Left forelimb (tissue), 1 donor: ENCODE measurements around the gene KLLN.
A peak's percentile ranks its signal among the peaks of the same experiment; 100 is the strongest.
"Not testable (repeated sequence)": the region's sequence is repeated elsewhere in the genome, so short reads cannot be mapped to it uniquely, and the experiment has no call there.

ENCODE experiments used
- DNase-seq: peaks from one replicate; pipeline ENCODE4 v3.0.0-alpha.2; 2018; ENCODE audit warnings: low spot score

Gene KLLN

GRCh38 chr10:87866412-87866974, 3.2 kb upstream of the KLLN start:
- DNase-seq, result no peak

- DNase-seq, result no peak
Observed at GRCh38 chr10:87865241-87865881, 2.0 kb upstream of the KLLN start.

- DNase-seq, result no peak
Observed at GRCh38 chr10:87864496-87865059, 1.2 kb upstream of the KLLN start.

GRCh38 chr10:87863951-87864495, 690 bp upstream of the KLLN start:
- not testable (repeated sequence) for DNase-seq

- DNase-seq, result no peak
Observed at GRCh38 chr10:87862679-87863052, 667 bp downstream of the KLLN start.

GRCh38 chr10:87861953-87862678, 1.2 kb downstream of the KLLN start:
- DNase-seq, result peak; percentile 96

- DNase-seq, result no peak
Observed at GRCh38 chr10:87861566-87861952, 1.8 kb downstream of the KLLN start.

GRCh38 chr10:87860816-87861403, 2.4 kb downstream of the KLLN start:
- DNase-seq, result no peak

GRCh38 chr10:87860156-87860795, 3.1 kb downstream of the KLLN start:
- no peak for DNase-seq

- DNase-seq, result not testable (repeated sequence)
Observed at GRCh38 chr10:87855665-87856064, 7.7 kb downstream of the KLLN start.

GRCh38 chr10:87855247-87855646, 8.1 kb downstream of the KLLN start:
- not testable (repeated sequence) for DNase-seq

GRCh38 chr10:87852089-87852488, 11.2 kb downstream of the KLLN start:
- DNase-seq, result no peak

GRCh38 chr10:87850742-87851205, 12.6 kb downstream of the KLLN start:
- DNase-seq, result no peak

GRCh38 chr10:87849001-87849400, 14.3 kb downstream of the KLLN start:
- no peak for DNase-seq

GRCh38 chr10:87847550-87847949, 15.8 kb downstream of the KLLN start:
- no peak for DNase-seq

- not testable (repeated sequence) for DNase-seq
Observed at GRCh38 chr10:87846711-87847110, 16.6 kb downstream of the KLLN start.

- no peak for DNase-seq
Observed at GRCh38 chr10:87846023-87846422, 17.3 kb downstream of the KLLN start.

- no peak for DNase-seq
Observed at GRCh38 chr10:87845624-87845998, 17.7 kb downstream of the KLLN start.

GRCh38 chr10:87844837-87845623, 18.3 kb downstream of the KLLN start:
- no peak for DNase-seq

- DNase-seq, result no peak
Observed at GRCh38 chr10:87843714-87844113, 19.6 kb downstream of the KLLN start.
